ENCODE results near the gene BTN1A1. TPM values are rescaled to one million over a fixed set of nuclear protein-coding genes. Genes with fewer than 3 reads are reported as not detected.
A peak's percentile ranks its signal among the peaks of the same experiment; 100 is the strongest.

Gene BTN1A1
- total and polyA plus RNA-seq, 10 of the 15 experiments (the other 5 are each of a cell fraction or from before 2014, with no cell fraction given): 0.05 to 2.2 (median 0.87) TPM

GRCh38 chr6:26537160-26537845 is 37.2 kb downstream of the BTN1A1 start (continued):
- TF ChIP-seq ZNF622 (IDR thresholded peaks at IDR 0.05): no peak
- TF ChIP-seq ZNF274 (IDR thresholded peaks at IDR 0.05; ENCODE audit: insufficient read depth, insufficient read length): no peak
- no peak for TF ChIP-seq WRNIP1 (IDR thresholded peaks at IDR 0.05; ENCODE audit: borderline replicate concordance, low read depth, low read length)
- TF ChIP-seq MYB (IDR thresholded peaks at IDR 0.05; ENCODE audit: borderline replicate concordance, low read depth, low read length): no peak
- TF ChIP-seq SIX5 (IDR thresholded peaks at IDR 0.05; ENCODE audit: low read depth, low read length, severe bottlenecking): peak; percentile 7
- TF ChIP-seq CHD4 (IDR thresholded peaks at IDR 0.05): no peak
- no peak for TF ChIP-seq ELK1 (IDR thresholded peaks at IDR 0.05; ENCODE audit: low read depth, low read length)
- TF ChIP-seq NFIC (IDR thresholded peaks at IDR 0.05; ENCODE audit: low read depth, low read length): no peak; the same call in 1 of the 2 replicates
- peak; percentile 55 for TF ChIP-seq RUNX3 (IDR thresholded peaks at IDR 0.05; ENCODE audit: low read length)
- no peak for TF ChIP-seq ZBTB11 (CRISPR knock-in tag; IDR thresholded peaks at IDR 0.05)
- peak; percentile 43 for TF ChIP-seq MTA2 (IDR thresholded peaks at IDR 0.05; ENCODE audit: low read depth)
- TF ChIP-seq CBFB (IDR thresholded peaks at IDR 0.05; ENCODE audit: low read depth): no peak
- no peak for TF ChIP-seq ATF2 (IDR thresholded peaks at IDR 0.05; ENCODE audit: low read length)
- peak; percentile 66 for TF ChIP-seq ZBTB40 (IDR thresholded peaks at IDR 0.05; ENCODE audit: borderline replicate concordance)
- TF ChIP-seq MEF2B (IDR thresholded peaks at IDR 0.05; ENCODE audit: partially characterized antibody, poor library complexity, severe bottlenecking): no peak
- no peak for TF ChIP-seq SREBF1 (IDR thresholded peaks at IDR 0.05; ENCODE audit: low read length)
- TF ChIP-seq YBX1 (IDR thresholded peaks at IDR 0.05): no peak
- TF ChIP-seq PAX8 (IDR thresholded peaks at IDR 0.05): peak; percentile 80; the same call in 1 of the 2 replicates
- no peak for TF ChIP-seq TCF12 (IDR thresholded peaks at IDR 0.05; ENCODE audit: low read depth, low read length)
- peak; percentile 51; the same call in 1 of the 2 replicates for TF ChIP-seq LARP7 (IDR thresholded peaks at IDR 0.05)

All from GM12878 (cell line).